ENCODE results near the gene RPL39L.
"Not testable (repeated sequence)": the region's sequence is repeated elsewhere in the genome, so short reads cannot be mapped to it uniquely, and the experiment has no call there.

RPL39L gene

DNA sequence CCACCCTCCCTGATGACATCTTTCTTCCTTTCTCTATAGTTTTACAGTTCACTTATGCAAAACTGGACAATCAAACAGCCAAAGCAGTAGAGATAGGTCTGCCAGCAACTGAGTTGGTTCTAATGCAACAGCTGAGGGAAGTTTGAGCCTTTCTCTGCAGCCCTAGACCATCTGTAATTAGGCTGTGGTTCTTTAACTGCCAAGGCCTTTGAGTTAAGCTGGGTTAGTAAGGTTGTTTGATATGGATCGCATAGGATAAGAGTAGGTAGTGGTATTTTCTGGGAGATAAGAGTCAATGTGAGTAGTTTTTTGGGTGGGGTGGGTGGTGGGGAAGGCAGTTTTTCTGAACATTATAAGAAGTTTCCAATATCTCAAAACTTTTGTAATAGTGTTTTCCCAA is 3.0 kb downstream of the RPL39L start:
- DNase-seq = no peak

DNA sequence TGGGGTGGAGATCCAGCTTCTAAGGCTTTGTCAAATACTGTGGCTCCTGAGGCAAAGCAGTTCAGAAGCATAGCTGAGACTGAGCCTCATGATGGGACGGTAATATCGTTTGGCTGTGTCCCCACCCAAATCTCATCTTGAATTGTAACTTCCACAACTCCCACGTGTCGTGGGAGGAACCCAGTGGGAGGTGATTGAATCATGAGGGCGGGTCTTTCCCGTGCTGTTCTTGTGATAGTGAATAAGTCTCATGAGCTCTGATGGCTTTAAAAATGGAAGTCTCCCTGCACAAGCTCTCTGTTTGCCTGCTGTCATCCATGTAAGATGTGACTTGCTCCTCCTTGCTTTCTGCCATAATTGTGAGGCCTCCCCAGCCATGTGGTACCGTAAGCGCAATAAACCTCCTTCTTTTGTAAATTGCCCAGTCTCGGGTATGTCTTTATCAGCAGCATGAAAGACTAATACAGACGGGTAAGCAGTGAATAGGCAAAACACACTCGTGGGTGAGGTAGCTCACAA is 4.1 kb downstream of the RPL39L start:
- DNase-seq = not testable (repeated sequence)

DNA sequence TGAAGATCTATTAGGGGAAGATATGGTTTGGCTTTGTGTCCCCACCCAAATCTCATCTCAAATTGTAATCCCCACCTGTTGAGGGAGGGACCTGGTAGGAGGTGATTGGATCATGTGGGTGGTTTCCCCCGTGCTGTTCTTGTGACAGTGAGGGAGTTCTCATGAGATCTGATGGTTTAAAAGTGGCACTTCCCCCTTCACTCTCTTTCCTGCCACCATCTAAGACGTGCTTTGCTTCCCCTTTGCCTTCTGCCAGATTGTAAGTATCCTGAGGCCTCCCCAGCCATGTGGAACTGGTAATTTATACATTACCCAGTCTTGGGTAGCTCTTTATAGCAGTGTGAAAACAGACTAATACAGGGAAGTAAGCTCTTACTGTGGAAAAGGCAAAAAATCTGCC is 6.1 kb downstream of the RPL39L start:
- not testable (repeated sequence) for DNase-seq

DNA sequence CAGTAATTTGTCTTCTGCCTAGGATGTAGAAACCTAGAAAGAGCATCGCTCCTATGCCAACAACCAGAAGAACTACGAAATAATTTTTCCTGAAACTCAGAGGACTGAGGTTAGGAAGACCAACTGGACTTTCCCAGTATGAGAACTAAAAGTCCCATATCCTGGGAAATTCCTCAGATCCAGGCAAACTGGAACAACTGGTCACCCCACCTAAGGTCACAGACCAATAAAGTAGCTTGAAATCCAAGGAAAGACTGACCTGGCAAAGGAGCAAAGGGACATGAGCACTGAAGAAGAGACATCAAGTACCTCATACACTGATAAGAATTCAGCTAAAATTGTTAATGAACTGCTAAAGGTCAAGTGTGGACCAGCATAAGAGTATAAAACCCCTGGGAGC is 6.6 kb downstream of the RPL39L start:
- no peak for DNase-seq

DNA sequence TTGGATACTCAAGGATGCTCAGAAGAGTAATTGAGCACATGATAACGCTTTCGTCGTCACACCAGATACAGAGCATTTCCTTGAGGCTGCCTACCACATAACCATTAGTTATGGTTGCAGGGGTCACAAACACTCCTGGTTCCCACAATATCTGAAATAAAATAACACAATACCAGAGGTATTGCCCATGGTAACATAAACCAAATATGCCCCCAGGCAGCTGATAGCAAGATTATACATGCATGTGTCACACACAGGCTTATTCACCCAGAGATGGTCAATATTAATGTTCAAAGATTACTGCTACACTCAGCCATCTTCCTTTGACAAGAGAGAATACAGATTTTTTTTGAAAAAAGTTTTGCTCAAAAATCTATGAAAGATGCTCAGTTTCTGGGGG is 7.3 kb downstream of the RPL39L start:
- DNase-seq = no peak

DNA sequence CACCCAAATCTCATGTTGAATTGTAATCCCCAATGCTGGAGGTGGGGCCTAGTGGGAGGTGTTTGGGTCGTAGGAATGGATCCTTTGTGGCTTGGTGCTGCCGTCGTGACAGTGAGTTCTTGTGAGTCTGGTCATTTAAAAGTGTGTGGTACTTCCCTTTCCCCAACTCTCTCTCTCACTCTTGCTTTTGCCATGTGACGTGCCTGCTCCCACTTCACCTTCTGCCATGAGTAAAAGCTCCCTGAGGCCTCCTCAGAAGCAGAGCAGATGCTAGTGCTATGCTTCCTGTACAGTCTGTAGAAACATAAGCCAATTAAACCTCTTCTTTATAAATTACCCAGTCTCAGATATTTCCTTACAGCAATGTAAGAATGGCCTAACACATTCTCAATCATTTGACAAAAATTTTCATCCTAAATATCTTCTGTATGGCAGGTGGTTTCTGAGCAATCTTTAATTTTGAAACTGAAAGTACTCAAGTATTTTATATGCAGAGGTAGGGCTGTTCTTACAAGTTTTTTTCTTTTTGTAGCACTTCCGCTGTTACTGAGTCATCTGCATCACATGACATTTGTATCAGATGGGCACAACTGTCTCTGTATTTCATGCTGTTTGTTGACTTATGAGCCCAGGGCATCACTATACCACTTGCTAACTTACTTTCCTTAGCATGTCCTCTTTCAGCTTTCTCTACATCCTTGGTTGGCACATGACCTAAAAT is 8.8 kb downstream of the RPL39L start:
- no peak for DNase-seq

DNA sequence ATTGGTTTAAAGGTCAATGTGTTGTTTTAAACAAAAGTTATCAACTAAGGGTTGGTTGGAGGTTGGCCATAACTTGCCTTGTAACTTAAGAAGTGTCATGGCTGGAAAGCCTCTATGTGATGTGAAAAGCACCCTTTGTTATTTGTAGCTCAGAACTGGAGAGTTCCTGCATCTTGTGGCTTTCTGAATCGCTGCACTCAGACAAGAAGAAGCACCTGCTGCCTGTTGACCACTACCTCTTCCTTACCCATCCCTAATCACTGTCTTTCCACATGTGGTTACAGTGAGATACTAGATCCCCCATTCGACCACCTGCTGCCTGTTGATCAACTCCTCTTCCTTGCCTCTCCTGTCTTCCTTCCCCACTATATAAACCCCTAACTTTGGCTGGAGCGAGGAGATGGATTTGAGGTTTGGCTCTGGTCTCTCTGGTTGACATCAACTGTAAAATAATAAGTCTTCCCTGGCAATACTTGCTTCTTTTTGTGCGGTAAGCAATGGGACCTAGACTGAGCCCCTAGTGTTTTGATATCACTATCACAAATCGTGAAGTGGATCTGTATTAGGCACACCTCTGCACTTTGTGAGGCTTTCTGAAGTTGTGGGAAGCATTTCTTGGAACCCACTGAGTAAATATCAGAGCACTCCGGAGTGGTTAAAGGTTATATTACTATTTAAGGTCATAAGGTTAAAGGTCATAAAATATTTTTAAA is 13.8 kb downstream of the RPL39L start:
- no peak for DNase-seq

DNA sequence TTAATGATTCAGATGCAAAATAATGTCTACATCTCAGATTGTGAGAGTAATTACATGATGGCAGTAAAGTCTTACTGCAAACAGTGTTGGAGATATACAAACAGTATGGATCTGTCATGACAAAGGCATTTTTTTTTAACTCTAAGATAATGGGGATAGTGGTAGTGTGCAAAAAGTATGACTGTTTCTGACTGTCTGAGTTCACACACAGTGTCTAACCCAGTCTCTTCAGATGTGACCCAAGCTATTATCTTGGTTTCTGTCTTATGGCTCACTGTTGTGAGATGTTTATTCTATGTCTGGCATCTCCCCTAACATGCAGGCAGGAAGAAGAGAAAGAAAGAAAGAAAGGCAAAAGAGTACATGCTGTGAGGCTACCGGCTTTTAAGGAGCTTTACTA is 17.0 kb downstream of the RPL39L start:
- no peak for DNase-seq

DNA sequence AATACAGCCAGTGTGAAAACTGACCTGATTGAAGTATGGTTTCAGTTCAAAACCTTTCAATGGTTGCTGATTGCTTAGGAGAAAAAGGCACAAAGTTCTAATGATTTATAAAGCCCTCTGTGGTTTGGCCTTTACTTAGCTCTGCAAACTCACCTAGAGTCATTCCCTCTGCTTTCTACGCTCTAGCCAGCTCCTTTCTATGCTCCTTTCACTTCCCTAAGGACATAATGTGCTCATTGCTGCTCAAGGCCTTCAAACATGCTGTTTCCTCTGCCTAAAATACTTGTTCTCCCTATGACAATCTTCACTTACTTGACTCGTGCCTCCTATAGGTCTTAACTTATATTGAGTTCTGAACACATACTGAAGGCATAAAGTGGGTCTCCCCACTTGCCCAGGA is 19.0 kb downstream of the RPL39L start:
- no peak for DNase-seq

DNA sequence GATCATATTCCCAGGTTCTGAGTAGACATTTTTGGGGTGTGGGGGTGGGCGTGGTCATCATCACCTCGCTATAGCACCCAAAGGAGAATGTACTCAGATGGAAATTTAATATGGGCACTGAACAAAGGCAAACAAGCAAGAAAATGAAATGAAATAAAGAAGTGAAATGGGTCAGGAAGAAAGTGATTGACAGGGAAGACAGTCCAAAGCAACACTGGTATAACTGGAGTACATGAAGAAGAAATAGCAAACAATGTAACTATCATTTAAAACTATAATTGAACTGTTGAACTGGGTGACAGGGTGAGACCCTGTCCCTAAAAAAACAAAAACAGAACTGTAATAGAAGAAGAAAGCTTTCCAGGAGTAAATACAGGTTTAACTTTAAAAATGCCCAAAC is 24.8 kb downstream of the RPL39L start:
- DNase-seq = no peak

DNA sequence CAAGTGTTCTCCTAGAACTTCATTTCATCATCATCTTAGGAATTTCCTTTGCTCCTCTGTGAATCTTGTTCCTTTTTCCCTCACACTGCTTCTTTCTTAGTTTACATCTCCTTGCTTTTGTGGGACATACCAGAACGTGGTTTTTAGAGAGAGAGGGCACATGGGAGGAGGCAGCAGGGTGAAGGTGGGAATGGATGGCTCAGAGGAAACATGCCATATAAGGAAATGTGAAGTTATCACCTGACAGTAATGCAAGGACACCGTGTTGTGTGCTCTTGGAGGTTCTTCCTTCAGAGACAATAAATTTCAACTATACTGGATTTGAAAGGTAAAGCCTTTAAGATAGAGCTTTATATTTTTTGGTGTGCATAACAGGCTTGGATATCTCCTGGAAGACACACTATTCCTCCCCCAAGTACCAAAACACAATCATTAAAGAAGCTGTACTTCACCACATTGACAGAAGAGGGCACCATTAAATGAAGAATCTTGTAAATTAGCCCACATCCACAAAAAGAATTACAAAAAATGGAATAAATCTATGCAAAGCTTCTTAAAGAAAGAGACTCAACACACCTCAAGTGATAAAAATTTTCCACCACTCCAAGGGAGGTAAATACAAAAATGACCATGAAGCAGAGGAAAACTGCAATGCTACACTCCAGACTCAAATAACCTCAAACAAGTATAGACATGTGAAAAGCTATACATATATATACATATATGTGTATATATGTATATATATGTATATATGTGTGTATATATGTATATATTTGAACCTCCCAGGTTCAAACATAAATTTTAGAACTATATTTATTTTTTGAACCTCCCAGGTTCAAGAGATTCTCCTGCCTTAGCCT is 26.1 kb downstream of the RPL39L start:
- no peak for DNase-seq

DNA sequence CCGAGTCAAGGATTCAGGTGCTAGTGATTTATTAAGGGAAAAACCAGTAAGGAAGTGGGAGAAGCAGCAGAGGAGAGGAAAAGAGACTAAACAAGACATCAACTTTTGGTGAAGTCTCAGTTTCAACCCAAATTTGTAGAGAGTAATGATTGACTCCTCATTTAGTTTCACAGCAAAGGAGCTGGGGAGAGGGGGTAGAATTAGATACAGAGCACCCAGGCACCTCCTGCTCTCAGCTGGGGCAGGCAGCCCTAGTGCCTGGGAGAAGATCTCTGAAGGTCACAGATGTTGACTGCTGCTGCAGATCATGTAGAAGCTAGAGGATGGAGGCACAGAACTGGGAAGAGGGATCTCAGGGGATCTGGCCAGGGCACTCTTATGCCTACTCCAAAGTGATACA is 29.1 kb downstream of the RPL39L start:
- no peak for DNase-seq

DNA sequence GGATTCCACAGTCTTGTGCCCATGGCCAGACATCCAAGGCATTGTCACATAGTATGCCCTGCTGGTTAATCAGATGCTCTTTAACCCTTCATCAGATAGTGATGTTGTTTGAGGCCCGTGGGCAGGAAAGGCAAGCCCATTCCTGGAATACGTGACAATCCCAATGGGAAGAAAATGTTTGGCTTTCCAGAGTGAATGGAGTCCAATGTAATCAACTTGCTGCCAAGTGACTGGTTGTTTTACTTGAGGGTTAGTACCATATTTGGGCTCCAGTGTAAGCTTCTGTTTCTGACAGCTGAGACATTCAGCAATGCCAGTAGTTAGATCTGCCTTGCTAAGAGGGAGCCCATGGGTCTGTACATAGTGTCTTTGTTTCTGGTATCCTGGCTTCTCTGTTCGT is 31.3 kb downstream of the RPL39L start:
- no peak for DNase-seq

DNA sequence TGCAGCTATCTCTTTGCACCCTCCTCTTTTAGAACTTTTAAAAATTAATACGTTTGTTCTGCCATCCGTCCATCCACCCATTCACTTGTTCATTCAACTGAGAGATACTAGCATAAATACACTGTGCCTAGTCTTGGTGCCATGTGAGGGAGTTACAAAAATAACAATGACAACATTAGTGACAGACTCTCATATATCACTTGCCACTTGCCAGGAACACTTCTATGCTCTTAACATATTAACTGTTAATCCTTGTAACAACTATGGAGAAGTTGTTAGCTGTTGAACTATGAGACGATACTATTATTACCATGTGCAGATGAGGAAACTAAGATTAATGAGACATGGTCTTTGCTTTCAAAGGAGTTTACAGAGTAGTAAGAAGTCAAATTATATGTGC is 33.6 kb downstream of the RPL39L start:
- DNase-seq = no peak

DNA sequence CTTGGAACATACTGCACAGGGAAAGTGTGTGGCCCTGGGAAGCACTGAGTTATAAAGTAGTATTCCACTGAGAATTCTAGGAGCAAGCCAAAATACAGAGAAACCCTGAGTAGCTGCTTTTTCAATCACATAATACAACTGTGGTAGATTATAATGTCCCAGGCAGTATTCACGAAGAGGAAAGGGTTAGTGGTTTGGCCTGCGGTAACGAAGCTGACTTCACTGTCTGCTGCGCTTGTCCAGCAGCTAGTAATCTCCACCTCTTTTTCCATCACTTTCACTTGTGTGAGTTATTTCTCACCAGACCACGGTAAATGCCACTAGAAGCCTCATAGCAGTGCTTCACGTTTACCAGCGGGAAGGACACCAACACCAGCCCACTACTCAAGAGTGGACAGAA is 34.4 kb downstream of the RPL39L start:
- DNase-seq = no peak

DNA sequence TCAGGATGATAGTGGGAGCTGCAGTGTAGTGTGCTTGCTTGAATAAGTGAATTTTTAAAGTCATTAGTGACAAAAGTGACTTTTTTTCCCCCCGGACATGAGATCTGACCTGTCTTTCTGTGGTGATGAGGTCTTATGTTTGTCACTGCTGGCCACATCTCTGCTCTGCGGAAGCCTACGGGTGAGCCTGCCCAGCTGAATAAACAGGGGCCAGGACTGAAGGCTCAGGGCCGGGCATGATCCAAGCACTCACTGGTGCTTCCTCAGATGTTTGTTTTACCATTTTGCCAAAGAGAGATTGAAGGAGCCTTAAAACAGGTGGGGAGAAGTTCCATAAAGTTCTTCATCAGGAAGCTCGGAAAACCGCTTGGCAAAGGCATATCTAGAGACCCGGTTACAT is 35.0 kb downstream of the RPL39L start:
- DNase-seq = no peak

DNA sequence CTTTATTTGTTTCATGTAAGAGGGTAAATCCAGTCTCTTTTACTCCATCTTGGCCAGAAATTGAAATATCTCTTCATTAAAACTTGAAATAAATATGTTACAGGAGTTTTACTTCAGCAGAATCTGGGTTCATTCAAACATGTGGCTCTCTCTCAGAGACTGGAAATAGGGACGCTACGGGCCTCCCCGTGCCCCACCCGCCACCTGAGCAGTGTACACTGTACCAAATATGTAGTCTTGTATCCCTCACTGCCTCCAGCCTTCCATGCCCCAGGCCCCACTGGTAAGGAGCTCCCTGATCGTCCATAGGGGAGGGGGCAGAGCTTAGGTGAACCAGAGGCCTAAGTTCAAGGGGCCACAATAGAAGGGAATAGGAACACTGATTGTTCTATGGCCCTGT is 36.0 kb downstream of the RPL39L start:
- no peak for DNase-seq

DNA sequence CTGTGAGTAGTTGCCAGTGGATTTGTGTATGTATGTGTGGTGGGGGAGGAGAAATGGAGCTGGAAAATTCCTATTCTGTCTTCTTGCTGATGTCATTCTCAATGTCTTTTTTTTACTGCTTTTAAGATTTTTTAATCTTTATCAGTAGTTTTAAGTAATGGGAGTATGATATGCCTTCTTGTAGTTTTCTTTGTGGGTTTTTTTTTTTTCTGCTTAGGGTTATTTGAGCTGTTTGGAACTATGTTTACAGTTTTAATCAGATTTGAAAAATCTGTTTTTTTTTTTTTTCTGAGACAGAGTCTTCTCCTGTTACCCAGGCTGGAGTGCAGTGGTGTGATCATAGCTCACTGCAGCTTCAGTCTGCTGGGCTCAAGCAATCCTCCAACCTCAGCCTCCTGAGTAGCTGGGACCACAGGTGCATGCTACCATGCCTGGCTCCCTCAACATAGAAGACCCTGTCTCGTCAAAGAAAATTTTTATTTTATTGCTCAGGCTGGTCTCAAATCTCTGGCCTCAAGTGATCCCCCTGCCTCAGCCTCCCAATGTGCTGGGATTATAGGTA is 37.1 kb downstream of the RPL39L start:
- no peak for DNase-seq

DNA sequence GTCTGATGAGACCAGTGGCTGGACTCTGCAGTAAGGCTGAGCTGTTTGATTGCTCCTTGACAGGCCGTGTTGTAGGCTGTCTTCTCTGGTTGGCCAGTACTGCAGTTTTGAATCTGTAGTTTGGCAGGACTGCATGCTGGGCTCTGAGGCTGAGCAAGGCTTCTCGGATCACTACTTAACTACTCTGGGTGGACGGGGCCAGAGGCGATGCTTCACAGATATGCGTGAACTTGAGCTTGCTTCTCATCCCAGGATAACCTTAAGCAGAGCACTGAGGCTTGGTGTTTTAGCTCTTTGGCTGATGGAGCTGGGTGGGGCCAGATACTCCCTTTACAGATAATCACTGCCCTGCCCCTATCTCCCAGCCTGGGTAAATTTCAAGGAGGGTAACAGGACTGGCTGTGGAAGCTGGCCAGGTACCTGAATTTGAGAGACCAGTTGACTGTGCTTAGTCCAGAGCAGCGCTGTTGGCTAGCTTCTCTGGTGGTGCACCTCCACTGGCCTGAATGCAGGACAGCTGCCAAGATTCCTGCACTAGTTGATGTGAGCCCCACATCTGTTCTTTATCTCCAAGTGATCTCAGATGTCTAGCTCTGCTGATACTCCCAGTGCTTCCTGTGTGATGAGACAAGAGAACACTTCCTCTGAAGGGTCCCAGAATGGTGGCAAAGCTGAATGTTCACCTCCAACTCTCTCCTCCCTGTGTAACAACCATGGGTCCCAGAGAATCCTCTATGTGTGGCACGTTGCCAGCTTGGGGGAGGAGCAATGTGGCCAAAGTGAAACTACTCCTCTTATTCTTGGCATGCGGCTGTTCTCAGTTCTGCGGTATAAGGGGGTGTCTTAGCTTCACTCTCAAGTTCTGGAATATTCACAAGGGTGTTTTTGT is 37.9 kb downstream of the RPL39L start:
- DNase-seq = no peak

DNA sequence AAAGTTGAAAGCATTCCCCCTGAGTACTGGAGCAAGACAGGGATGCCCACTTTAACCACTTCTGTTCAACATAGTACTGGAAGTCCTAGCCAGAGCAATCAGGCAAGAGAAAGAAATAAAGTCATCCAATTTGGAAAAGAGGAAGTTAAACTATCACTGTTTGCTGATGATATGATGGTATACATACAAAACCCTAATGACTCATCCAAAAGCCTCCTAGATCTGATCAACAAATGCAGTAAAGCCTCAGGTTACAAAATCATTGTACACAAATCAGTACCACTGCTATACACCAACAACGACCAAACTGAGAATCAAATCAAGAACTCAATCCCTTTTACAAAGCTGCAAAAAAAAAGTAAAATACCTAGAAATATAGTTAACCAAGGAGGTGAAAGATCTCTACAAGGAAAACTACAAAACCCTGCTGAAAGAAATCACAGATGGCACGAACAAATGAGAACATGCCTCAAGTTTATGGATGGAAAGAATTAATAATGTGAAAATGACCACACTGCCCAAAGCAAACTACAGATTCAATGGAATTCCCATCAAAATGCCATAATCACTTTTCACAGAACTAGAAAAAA is 40.3 kb downstream of the RPL39L start:
- DNase-seq = no peak

DNA sequence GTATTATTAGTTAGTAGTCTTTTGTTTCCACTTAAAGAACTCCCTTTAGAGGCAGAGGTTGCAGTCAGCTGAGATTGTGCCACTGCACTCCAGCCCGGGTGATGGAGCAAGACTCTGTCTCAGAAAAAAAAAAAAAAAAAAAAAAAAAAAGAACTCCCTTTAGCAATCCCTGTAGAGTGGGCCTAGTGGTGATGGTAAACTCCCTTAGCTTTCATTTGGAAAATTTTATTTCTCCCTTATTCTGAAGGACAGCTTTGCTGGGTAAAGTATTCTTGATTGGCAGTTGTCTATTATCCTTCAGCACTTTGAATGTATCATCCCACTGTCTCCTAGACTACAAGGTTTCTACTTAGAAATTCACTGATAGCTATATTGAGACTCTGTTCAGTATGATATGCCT is 46.0 kb downstream of the RPL39L start:
- no peak for DNase-seq

DNA sequence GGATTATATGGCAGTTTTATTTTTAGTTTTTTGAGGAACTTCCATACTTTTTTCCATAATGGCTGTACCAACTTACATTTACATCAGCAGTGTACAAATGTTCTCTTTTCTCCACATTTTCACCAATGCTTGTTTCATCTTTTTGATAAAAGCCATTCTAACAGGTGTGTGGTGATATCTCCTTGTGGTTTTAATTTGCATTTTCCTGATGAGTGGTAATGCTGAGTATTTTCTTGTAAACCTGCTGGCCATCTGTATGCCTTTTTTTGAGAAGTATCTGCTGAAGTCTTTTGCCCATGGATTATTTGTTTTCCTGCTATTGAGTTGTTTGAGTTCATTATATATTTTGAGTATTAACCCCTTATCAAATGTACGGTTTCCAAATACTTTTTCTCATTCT is 50.6 kb downstream of the RPL39L start:
- no peak for DNase-seq
